Measurements from ENCODE around the gene GLDN. TPM values are rescaled to one million over a fixed set of nuclear protein-coding genes. Genes with fewer than 3 reads are reported as not detected.
"Not testable (repeated sequence)": the region's sequence is repeated elsewhere in the genome, so short reads cannot be mapped to it uniquely, and the experiment has no call there.

GLDN gene
- polyA plus RNA-seq, 1 of the 3 experiments (the other 2 are of a cell fraction) = not detected

- POLR2A ChIA-PET = no interaction called here
- Histone ChIP-seq H3K27ac (ENCODE audit: low read depth in 2 of 2, low read length in 1 of 2) (no peak overlapping the region), H2AFZ (ENCODE audit: low read depth) (no peak overlapping the region), H4K20me1 (ENCODE audit: insufficient read depth) (no peaks in the 10 kb centered on the region), H3K79me2 (ENCODE audit: insufficient read depth) (no peaks in the 10 kb centered on the region), H3K4me1 (ENCODE audit: control insufficient read depth in 1 of 2, insufficient read depth in 2 of 2, low read depth in 1 of 2, low read length in 1 of 2) (no peaks in the 10 kb centered on the region), H3F3A (replicated peaks; ENCODE audit: insufficient read depth) (no peaks in the 10 kb centered on the region), H3K4me3 (ENCODE audit: low read depth in 2 of 2, low read length in 1 of 2) (no peak overlapping the region), H3K9me3 (no peaks in the 10 kb centered on the region), H3K4me2 (no peak overlapping the region), H3K9ac (no peak overlapping the region), H3K9me2 (no peaks in the 10 kb centered on the region), H3K36me3 (replicated peaks in 1 of 2; ENCODE audit: control insufficient read depth in 1 of 2, insufficient read depth in 2 of 2, low read length in 1 of 2) (peaks cover 17 to 29% of the 10 kb centered on the region in 2 experiments), H3K27me3 (ENCODE audit: insufficient read depth) (no peaks in the 10 kb centered on the region)
- no peak for DNase-seq
- CTCF ChIA-PET = no interaction called here
- 100% methylated on average over 1 of the region's 1 CpG for WGBS (ENCODE audit: low lambda C conversion rate)
- TF ChIP-seq NRF1 (IDR thresholded peaks at IDR 0.05; ENCODE audit: low read depth, low read length) (no peak), TEAD4 (IDR thresholded peaks at IDR 0.05; ENCODE audit: borderline replicate concordance, insufficient read depth) (no peak), YY1 (IDR thresholded peaks at IDR 0.05; ENCODE audit: low read depth) (no peak), FOXM1 (IDR thresholded peaks at IDR 0.05; ENCODE audit: low read depth) (no peak), TCF12 (IDR thresholded peaks at IDR 0.05) (no peak), IRF3 (IDR thresholded peaks at IDR 0.05; ENCODE audit: low read depth, low read length) (no peak), RFX5 (IDR thresholded peaks at IDR 0.05; ENCODE audit: low read length) (no peak)
- TF ChIP-seq, protein P1, sequence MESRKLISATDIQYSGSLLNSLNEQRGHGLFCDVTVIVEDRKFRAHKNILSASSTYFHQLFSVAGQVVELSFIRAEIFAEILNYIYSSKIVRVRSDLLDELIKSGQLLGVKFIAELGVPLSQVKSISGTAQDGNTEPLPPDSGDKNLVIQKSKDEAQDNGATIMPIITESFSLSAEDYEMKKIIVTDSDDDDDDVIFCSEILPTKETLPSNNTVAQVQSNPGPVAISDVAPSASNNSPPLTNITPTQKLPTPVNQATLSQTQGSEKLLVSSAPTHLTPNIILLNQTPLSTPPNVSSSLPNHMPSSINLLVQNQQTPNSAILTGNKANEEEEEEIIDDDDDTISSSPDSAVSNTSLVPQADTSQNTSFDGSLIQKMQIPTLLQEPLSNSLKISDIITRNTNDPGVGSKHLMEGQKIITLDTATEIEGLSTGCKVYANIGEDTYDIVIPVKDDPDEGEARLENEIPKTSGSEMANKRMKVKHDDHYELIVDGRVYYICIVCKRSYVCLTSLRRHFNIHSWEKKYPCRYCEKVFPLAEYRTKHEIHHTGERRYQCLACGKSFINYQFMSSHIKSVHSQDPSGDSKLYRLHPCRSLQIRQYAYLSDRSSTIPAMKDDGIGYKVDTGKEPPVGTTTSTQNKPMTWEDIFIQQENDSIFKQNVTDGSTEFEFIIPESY (IDR thresholded peaks at IDR 0.05; ENCODE audit: borderline replicate concordance, low read depth) = no peak
- TF ChIP-seq, protein P2, sequence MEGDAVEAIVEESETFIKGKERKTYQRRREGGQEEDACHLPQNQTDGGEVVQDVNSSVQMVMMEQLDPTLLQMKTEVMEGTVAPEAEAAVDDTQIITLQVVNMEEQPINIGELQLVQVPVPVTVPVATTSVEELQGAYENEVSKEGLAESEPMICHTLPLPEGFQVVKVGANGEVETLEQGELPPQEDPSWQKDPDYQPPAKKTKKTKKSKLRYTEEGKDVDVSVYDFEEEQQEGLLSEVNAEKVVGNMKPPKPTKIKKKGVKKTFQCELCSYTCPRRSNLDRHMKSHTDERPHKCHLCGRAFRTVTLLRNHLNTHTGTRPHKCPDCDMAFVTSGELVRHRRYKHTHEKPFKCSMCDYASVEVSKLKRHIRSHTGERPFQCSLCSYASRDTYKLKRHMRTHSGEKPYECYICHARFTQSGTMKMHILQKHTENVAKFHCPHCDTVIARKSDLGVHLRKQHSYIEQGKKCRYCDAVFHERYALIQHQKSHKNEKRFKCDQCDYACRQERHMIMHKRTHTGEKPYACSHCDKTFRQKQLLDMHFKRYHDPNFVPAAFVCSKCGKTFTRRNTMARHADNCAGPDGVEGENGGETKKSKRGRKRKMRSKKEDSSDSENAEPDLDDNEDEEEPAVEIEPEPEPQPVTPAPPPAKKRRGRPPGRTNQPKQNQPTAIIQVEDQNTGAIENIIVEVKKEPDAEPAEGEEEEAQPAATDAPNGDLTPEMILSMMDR (IDR thresholded peaks at IDR 0.05) = no peak
Measured at GRCh38 chr15:51444807-51445206, 103.4 kb downstream of the GLDN start.

DNA sequence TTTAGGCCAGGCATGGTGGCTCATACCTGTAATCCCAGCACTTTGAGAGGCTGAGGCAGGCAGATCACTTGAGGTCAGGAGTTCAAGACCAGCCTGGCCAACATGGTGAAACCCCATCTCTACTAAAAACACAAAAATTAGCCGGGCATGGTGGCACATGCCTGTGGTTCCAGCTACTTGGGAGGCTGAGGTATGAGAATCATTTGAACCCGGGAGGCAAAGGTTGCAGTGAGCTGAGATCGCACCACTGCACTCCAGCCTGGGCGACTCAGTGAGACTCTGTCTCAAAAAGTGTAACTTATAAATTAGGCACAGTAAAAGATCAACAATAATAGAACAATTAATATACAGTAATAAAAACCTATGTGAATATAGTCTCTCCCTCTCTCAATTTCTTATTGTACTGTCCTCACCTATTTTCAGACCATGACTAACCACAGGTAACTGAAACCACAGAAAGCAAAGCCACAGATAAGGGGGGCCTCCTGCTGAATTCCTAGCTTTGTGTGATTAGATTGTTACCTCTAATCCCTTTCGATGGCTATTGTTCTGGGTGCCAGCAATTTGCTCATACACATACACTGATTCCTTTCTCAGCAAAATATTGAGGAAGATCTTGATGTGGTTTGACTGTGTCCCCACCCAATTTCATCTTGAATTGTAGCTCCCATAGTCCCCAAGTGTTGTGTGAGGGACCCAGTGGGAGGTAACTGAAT lies 104.7 kb downstream of the GLDN start:
- H3K9me3 ChIP-seq; H3K79me2 ChIP-seq (ENCODE audit: insufficient read depth); H3K4me1 ChIP-seq (ENCODE audit: control insufficient read depth in 1 of 2, insufficient read depth in 2 of 2, low read depth in 1 of 2, low read length in 1 of 2); H2AFZ ChIP-seq (ENCODE audit: low read depth); POLR2A ChIA-PET; H3K27me3 ChIP-seq (ENCODE audit: insufficient read depth); DNase-seq; H4K20me1 ChIP-seq (ENCODE audit: insufficient read depth); H3K4me3 ChIP-seq (ENCODE audit: low read depth in 2 of 2, low read length in 1 of 2); H3K4me2 ChIP-seq; H3K9me2 ChIP-seq; H3K27ac ChIP-seq (ENCODE audit: low read depth in 2 of 2, low read length in 1 of 2); H3F3A ChIP-seq (replicated peaks; ENCODE audit: insufficient read depth); H3K9ac ChIP-seq: not testable (repeated sequence)
- peaks cover 22 to 42% of the 10 kb centered on the region in 2 experiments for H3K36me3 ChIP-seq (replicated peaks in 1 of 2; ENCODE audit: control insufficient read depth in 1 of 2, insufficient read depth in 2 of 2, low read length in 1 of 2)
- CTCF ChIA-PET = interaction anchor here (0.7 kb wide), 1 partner anchor 283 kb away, joined by 3 read pairs; no protein-coding TSS in a partner anchor
- WGBS (ENCODE audit: low lambda C conversion rate) = 95% methylated on average over 5 of the region's 5 CpGs

Measured in SK-N-SH (cell line).